ENCODE measurements around the gene CAPZB. TPM values are rescaled to one million over a fixed set of nuclear protein-coding genes. Genes with fewer than 3 reads are reported as not detected.

Gene CAPZB
- polyA plus RNA-seq, 1 of the 3 experiments (the other 2 are of a cell fraction), result 122 TPM

GRCh38 chr1:19442154-19443096 is 42.9 kb downstream of the CAPZB start:
- H3K9ac ChIP-seq, result no peak overlapping the region

More at GRCh38 chr1:19442154-19443096, 42.9 kb downstream of the CAPZB start:
- peaks cover 20% of the 10 kb centered on the region for H3F3A ChIP-seq (replicated peaks; ENCODE audit: insufficient read depth)
- CTCF ChIA-PET, result interaction anchor here (0.6 to 10.1 kb wide), 11 partner anchors 11 to 283 kb away, joined by 3 to 74 read pairs (median 3); no protein-coding TSS in a partner anchor
- POLR2A ChIA-PET, result no interaction called here
- H2AFZ ChIP-seq (ENCODE audit: low read depth), result no peak overlapping the region
- peaks cover 91% of the 10 kb centered on the region for H4K20me1 ChIP-seq (ENCODE audit: insufficient read depth)
- peaks cover 0 to 3% of the 10 kb centered on the region in 2 experiments for H3K36me3 ChIP-seq (replicated peaks in 1 of 2; ENCODE audit: control insufficient read depth in 1 of 2, insufficient read depth in 2 of 2, low read length in 1 of 2)
- H3K79me2 ChIP-seq (ENCODE audit: insufficient read depth), result peaks cover 100% of the 10 kb centered on the region
- H3K9me3 ChIP-seq, result no peaks in the 10 kb centered on the region
- H3K4me2 ChIP-seq, result no peak overlapping the region
- no peak overlapping the region for H3K4me3 ChIP-seq (ENCODE audit: low read depth in 2 of 2, low read length in 1 of 2)
- peaks cover 57 to 73% of the 10 kb centered on the region in 2 experiments for H3K4me1 ChIP-seq (ENCODE audit: control insufficient read depth in 1 of 2, insufficient read depth in 2 of 2, low read depth in 1 of 2, low read length in 1 of 2)
- no peak for TF ChIP-seq IRF3 (IDR thresholded peaks at IDR 0.05; ENCODE audit: low read depth, low read length)
- TF ChIP-seq RAD21 (IDR thresholded peaks at IDR 0.05; ENCODE audit: low read length), result no peak
- TF ChIP-seq CTCF (IDR thresholded peaks at IDR 0.05), result no peak
- no peak for TF ChIP-seq FOXJ3 (CRISPR knock-in tag; IDR thresholded peaks at IDR 0.05)
- no peak for TF ChIP-seq NFIC (IDR thresholded peaks at IDR 0.05; ENCODE audit: borderline replicate concordance)
- no peak for TF ChIP-seq JUND (IDR thresholded peaks at IDR 0.05)
- no peak for TF ChIP-seq FOSL2 (IDR thresholded peaks at IDR 0.05; ENCODE audit: borderline replicate concordance, low read depth)
- no peak for TF ChIP-seq TCF12 (IDR thresholded peaks at IDR 0.05)
- TF ChIP-seq RFX5 (IDR thresholded peaks at IDR 0.05; ENCODE audit: low read length), result no peak
- H3K9me2 ChIP-seq, result no peaks in the 10 kb centered on the region
- 83% methylated on average over 22 of the region's 22 CpGs for WGBS (ENCODE audit: low lambda C conversion rate)
- no peak for DNase-seq
- H3K27me3 ChIP-seq (ENCODE audit: insufficient read depth), result no peaks in the 10 kb centered on the region
- peak overlapping the region in 1 of 2 experiments; percentile 64; a peak in 1 of 4 replicates for H3K27ac ChIP-seq (ENCODE audit: low read depth in 2 of 2, low read length in 1 of 2)

Measured in SK-N-SH (cell line).